Mesangial cell (primary cell): ENCODE results near the gene AGR2. TPM values are rescaled to one million over a fixed set of nuclear protein-coding genes. Genes with fewer than 3 reads are reported as not detected.

ENCODE experiments used
- total RNA-seq: library from RNA; depleted of rRNA; stranded (reverse); fragments of >200 nt; gene quantifications from 2 replicates; pipeline ENCODE4 v1.2.3, GENCODE V29; 2015

AGR2 gene
- total RNA-seq = 0.13 and 1.6 TPM in 2 replicates

DNA sequence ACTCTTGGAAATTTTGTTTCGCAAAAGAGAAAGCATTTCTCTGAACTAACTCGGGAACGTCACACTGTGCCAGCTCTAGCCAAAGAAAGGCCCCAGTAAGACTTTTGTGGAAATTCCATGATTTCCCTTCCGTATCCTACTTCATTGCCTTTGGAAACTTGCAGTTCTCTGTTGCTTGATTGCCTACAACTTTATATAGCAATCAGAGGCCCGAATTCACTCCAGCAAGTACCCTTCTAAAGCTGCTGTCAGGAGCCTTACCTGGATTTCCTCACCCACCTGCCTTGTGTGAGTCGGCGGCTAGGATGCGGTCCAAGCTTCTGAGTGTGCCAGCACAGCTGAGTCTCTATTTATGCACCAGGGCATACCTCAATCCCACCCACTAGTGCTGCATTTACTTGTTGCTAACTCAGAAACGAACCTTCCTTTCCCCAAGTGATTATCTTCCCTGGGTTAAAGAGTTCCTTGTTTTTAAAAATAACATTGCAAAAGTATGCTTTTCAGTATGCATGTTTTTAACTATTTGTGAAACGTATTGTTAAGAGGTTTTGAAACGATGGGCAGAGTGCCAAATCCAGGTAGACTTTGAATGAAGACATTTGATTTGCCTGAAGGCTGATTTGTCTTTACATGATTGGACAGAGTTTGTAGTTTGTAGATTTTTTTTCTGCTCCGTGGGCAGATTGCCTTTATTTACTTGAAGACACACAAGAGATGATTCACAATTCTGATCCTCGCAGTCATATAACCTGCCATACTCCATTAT lies at the start of gene AGR2:
AGR2 (minus strand) TSS at position 326 of the 766 bp plus-strand sequence. CDS start 3,203 bp downstream, outside the sequence.

DNA sequence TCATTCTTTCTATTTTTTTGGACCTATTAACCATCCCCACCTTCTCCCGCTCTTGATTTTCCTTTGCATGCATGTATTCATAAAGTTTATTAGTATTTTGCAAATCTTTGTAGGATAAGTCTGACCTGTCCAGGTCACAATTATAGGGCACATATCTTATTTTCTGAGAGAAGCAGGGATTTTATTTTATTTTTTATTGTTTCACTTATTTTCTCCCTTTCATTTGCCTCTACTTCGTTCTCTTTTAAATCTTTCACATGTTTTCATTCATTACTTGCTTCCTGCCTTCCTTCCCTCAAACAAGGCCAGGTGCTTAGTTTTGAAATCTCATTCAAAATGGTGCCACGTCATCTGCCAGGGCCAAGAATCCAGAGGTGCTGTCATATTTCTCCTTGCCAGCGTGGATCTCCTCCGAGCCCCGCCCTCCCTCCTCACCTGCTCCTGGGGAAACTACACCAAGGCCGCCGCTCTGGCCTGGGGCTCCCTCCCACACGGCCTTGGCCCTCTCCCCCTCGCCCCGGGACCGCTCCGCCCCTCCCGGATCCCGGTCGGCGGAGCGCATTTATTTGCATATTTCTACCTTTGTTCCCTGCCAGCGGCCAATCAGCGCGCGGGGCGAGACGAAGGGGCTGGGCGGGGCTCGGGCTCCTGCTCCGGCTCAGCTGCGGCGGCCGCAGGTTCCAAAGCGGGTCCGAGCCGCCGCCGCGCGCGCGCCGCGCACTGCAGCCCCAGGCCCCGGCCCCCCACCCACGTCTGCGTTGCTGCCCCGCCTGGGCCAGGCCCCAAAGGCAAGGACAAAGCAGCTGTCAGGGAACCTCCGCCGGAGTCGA lies 51.5 kb downstream of the AGR2 start, which contains the start of gene TSPAN13:
TSPAN13 (plus strand) TSS at position 654 of the 830 bp plus-strand sequence. CDS start 213 bp downstream, outside the sequence.

Other genes starting within 250 kb of the AGR2 start
- 13.2 and 14.3 TPM in 2 replicates for gene ANKMY2, start 159.2 kb downstream of the AGR2 start, total RNA-seq
- 65.3 and 102 TPM in 2 replicates for gene BZW2, start 158.8 kb downstream of the AGR2 start, total RNA-seq
- 10.6 and 14.7 TPM in 2 replicates for gene TSPAN13, start 51.2 kb downstream of the AGR2 start, total RNA-seq
- gene AGR3, start 77.0 kb upstream of the AGR2 start, total RNA-seq = not detected in 2 replicates